C4-2B (cell line): ENCODE data around the gene LRRC47.

Experiments
- ZFX ChIP-seq: fragments of 450-650 bp; IDR thresholded peaks from 2 replicates; pipeline ENCODE4 v1.6.1; 2017
- TF ChIP-seq, protein P1 (sequence below): fragments of 450-650 bp; conservative IDR thresholded peaks from 2 replicates; pipeline ENCODE4 v1.5.1; 2017; ENCODE audit warnings: mild to moderate bottlenecking

DNA sequence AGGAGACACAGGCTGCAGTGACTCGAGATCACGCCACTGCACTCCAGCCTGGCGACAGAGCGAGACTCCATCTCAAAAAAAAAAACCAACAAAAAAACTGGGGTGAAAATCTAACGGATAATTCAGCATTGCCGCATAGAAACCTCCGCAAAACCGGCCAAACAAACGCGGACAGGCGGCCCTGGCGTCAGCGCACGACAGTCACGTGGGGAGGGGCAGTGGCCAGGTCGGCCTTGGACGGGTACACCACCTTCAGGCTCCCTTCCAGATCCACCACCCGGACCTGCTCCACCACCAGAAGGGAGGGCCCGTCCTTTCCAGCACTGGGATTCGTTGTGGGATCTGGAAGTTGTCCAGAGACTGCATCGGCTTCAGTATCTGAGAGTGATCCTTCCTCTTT lies 15.4 kb downstream of the LRRC47 start:
- TF ChIP-seq, protein P1, sequence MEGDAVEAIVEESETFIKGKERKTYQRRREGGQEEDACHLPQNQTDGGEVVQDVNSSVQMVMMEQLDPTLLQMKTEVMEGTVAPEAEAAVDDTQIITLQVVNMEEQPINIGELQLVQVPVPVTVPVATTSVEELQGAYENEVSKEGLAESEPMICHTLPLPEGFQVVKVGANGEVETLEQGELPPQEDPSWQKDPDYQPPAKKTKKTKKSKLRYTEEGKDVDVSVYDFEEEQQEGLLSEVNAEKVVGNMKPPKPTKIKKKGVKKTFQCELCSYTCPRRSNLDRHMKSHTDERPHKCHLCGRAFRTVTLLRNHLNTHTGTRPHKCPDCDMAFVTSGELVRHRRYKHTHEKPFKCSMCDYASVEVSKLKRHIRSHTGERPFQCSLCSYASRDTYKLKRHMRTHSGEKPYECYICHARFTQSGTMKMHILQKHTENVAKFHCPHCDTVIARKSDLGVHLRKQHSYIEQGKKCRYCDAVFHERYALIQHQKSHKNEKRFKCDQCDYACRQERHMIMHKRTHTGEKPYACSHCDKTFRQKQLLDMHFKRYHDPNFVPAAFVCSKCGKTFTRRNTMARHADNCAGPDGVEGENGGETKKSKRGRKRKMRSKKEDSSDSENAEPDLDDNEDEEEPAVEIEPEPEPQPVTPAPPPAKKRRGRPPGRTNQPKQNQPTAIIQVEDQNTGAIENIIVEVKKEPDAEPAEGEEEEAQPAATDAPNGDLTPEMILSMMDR: no peak
- no peak for TF ChIP-seq ZFX
